Measurements from ENCODE around the gene PHF21A. TPM values are rescaled to one million over a fixed set of nuclear protein-coding genes. Genes with fewer than 3 reads are reported as not detected.
A peak's percentile ranks its signal among the peaks of the same experiment; 100 is the strongest.

The PHF21A gene
- total RNA-seq, 1 experiment from 2014 or later: 29.4 TPM

- Mint-ChIP-seq H3K36me3 (no peaks in the 10 kb centered on the region), H3K27ac (peak overlapping the region; percentile 88; the same call in 1 of the 2 replicates), H3K4me3 (no peak overlapping the region), H3K9me3 (no peaks in the 10 kb centered on the region), H3K4me1 (peaks cover 21% of the 10 kb centered on the region), H3K27me3 (ENCODE audit: low read depth) (no peaks in the 10 kb centered on the region)
- ATAC-seq: peak; percentile 90
- ChIA-PET CTCF (interaction anchor here (1.4 to 2.1 kb wide), 3 partner anchors 8 to 148 kb away, joined by 3 to 5 read pairs (median 4); no protein-coding TSS in a partner anchor), POLR2A (no interaction called here)
- TF ChIP-seq, protein P1, sequence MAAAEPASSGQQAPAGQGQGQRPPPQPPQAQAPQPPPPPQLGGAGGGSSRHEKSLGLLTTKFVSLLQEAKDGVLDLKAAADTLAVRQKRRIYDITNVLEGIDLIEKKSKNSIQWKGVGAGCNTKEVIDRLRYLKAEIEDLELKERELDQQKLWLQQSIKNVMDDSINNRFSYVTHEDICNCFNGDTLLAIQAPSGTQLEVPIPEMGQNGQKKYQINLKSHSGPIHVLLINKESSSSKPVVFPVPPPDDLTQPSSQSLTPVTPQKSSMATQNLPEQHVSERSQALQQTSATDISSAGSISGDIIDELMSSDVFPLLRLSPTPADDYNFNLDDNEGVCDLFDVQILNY (CRISPR knock-in tag; IDR thresholded peaks at IDR 0.05): no peak
- TF ChIP-seq NFATC4 (CRISPR knock-in tag; IDR thresholded peaks at IDR 0.05): no peak
- TF ChIP-seq ZNF423 (CRISPR knock-in tag; IDR thresholded peaks at IDR 0.05): no peak
- no peak for TF ChIP-seq ARID4B (CRISPR knock-in tag; IDR thresholded peaks at IDR 0.05; ENCODE audit: borderline replicate concordance)
- TF ChIP-seq ZNF416 (CRISPR knock-in tag; IDR thresholded peaks at IDR 0.05): no peak
- no peak for TF ChIP-seq ZNF396 (CRISPR knock-in tag; IDR thresholded peaks at IDR 0.05; ENCODE audit: borderline replicate concordance)
- TF ChIP-seq NR2C2 (CRISPR knock-in tag; IDR thresholded peaks at IDR 0.05): no peak
- TF ChIP-seq CBFB (CRISPR knock-in tag; IDR thresholded peaks at IDR 0.05; ENCODE audit: low read depth): no peak
- TF ChIP-seq FOXK1 (CRISPR knock-in tag; IDR thresholded peaks at IDR 0.05): no peak
- TF ChIP-seq, protein P2, sequence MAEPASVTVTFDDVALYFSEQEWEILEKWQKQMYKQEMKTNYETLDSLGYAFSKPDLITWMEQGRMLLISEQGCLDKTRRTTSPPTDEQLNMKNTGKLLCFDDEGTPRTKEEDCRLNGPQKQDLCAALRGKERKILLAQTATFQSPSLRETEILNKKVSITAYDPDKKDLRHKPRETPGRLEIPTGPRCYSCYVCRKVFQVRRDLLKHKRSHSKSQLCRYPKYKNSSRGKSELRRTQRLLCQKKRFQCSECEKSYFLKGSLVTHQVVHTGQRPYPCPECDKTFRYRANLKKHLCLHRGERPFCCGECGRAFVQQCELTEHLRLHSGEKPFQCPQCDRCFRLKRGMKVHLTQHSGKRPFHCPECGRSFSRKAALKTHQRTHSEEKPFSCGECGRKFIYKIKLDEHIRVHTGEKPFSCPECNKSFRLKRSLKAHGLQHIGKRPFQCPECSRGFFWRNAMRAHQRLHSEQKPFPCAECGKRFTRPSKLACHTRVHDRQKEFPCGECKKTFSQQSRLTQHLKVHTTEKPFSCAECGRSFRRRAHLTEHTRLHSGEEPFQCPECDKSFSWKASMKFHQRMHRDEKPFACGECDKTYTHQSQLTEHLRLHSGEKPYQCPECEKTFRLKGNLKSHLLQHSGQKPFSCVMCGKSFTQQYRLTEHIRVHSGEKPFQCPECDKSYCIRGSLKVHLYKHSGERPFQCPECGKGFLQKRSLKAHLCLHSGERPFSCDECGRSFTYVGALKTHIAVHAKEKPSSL (CRISPR knock-in tag; conservative IDR thresholded peaks at IDR 0.05): no peak
- TF ChIP-seq, protein P3, sequence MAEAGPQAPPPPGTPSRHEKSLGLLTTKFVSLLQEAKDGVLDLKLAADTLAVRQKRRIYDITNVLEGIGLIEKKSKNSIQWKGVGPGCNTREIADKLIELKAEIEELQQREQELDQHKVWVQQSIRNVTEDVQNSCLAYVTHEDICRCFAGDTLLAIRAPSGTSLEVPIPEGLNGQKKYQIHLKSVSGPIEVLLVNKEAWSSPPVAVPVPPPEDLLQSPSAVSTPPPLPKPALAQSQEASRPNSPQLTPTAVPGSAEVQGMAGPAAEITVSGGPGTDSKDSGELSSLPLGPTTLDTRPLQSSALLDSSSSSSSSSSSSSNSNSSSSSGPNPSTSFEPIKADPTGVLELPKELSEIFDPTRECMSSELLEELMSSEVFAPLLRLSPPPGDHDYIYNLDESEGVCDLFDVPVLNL (CRISPR knock-in tag; IDR thresholded peaks at IDR 0.05; ENCODE audit: borderline replicate concordance, low read depth): no peak
- DNase-seq (ENCODE audit: low spot score): no peak
These were observed 8.2 kb downstream of the PHF21A start for GRCh38 chr11:46112961-46113607.

DNA sequence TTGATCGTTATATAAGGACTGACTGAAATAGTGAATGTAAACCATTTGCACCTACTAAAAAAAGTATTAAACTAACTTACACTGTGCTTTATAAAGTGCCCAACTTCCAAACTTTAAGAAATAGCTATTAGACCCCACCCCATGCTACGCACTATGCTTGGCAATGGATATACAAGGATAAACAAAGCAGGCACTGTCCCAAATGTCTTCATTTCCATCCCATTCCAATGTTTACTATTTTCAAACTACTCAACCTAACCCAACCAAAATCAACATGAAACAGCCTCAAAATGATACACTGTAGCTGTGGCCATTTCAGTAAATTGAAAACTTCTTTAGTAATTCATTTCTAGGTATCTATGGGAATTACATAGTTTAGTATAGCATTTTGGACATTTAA is 12.5 kb downstream of the PHF21A start:
- Mint-ChIP-seq H3K4me1 (peaks cover 25% of the 10 kb centered on the region), H3K27me3 (ENCODE audit: low read depth) (no peaks in the 10 kb centered on the region), H3K36me3 (no peaks in the 10 kb centered on the region), H3K27ac (no peak overlapping the region), H3K4me3 (no peak overlapping the region), H3K9me3 (no peaks in the 10 kb centered on the region)
- POLR2A ChIA-PET: no interaction called here
- ATAC-seq (no peak), DNase-seq (ENCODE audit: low spot score) (no peak)
- CTCF ChIA-PET: no interaction called here
- TF ChIP-seq SMAD4 (CRISPR knock-in tag; IDR thresholded peaks at IDR 0.05) (no peak), ZNF416 (CRISPR knock-in tag; IDR thresholded peaks at IDR 0.05) (no peak), KAT7 (CRISPR knock-in tag; IDR thresholded peaks at IDR 0.05; ENCODE audit: borderline replicate concordance) (no peak), CTCF (IDR thresholded peaks at IDR 0.05) (no peak), CREM (CRISPR knock-in tag; IDR thresholded peaks at IDR 0.05) (no peak), ATF1 (CRISPR knock-in tag; IDR thresholded peaks at IDR 0.05) (no peak), NR1H2 (CRISPR knock-in tag; IDR thresholded peaks at IDR 0.05) (no peak), ZNF396 (CRISPR knock-in tag; IDR thresholded peaks at IDR 0.05; ENCODE audit: borderline replicate concordance) (no peak)
- TF ChIP-seq, protein P2 (CRISPR knock-in tag; conservative IDR thresholded peaks at IDR 0.05): no peak
- TF ChIP-seq, protein P4, sequence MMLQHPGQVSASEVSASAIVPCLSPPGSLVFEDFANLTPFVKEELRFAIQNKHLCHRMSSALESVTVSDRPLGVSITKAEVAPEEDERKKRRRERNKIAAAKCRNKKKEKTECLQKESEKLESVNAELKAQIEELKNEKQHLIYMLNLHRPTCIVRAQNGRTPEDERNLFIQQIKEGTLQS (CRISPR knock-in tag; conservative IDR thresholded peaks at IDR 0.05): no peak

Data from WTC11 (cell line).